Hematopoietic multipotent progenitor cell treated with erythropoietin and hydrocortisone succinate and interleukin-3 and kit ligand, for 17 days (in vitro differentiated cells): ENCODE measurements around the gene LRRC30.
"Not testable (repeated sequence)": the region's sequence is repeated elsewhere in the genome, so short reads cannot be mapped to it uniquely, and the experiment has no call there.

Experiments
- DNase-seq: peaks from one replicate; pipeline ENCODE4 v3.0.0-alpha.2; 2015; ENCODE audit warnings: low spot score

LRRC30 gene

GRCh38 chr18:7230626-7231349 is at the start of gene LRRC30:
Gene LRRC30, plus strand, starts transcription at chr18:7231089. Its CDS starts 50 bp downstream, at chr18:7231139.
- DNase-seq = no peak

DNA sequence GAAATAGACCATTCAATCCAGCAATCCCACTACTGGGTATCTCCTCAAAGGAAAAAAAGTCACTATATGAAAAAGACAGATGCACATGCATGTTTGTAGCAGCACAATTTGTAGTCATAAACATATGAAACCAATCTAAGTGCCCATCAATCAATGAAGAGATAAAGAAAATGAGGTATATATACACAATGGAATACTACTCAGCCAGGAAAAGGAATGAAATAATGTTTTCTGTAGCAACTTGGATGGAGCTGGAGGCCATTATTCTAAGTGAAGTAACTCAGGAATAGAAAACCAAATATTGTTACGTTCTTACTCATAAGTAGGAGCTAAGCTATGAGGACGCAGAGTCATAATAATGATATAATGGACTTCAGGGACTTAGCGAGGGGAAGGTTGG is 45.2 kb upstream of the LRRC30 start:
- DNase-seq = no peak

DNA sequence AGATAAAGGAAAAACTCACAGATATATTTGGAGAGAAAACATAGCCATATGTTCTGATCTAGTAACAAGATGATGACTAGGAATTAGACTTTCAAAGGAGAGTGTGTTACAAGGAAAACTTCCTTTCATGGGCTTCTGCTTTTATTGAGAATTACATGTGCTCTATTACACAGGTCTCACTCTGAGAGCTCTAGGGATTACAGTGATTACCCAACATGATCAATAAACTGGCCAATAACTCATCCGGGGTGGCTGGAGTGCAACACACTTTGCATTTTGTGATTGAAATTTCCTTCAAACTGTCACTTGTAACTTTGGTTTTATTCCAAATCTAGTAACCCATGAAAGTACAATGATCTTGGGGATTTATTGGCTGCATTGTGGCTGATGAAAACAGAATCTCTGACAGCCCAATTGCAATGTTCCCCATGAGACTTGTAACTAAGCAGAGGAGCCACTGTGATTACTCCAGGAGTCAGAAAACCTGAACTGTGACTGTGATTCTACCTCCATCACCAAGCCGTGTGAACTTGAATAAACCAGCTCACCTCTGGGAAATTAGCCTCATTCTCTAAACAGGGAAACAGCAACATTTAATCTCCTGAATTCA is 40.2 kb upstream of the LRRC30 start:
- no peak for DNase-seq

DNA sequence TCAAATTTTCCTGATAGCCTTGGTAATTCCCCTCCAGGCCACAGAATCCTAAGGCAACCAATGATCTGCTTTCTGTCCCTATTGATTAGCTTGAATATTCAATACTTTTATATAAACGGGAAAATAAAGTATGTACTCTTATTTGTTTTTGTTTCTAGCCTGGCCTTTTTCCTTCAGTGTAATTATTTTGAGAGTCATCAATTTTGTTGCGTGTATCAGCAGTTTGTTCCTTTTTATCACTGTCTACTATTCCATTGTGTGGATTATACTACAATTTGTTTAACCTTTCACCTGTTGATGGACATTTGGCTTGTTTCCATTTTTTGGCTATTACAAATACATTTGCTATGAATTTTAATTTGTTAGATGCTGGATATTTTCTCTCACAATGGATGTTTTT is 39.2 kb upstream of the LRRC30 start:
- DNase-seq = no peak

GRCh38 chr18:7195266-7195665 is 35.6 kb upstream of the LRRC30 start:
- DNase-seq = no peak

DNA sequence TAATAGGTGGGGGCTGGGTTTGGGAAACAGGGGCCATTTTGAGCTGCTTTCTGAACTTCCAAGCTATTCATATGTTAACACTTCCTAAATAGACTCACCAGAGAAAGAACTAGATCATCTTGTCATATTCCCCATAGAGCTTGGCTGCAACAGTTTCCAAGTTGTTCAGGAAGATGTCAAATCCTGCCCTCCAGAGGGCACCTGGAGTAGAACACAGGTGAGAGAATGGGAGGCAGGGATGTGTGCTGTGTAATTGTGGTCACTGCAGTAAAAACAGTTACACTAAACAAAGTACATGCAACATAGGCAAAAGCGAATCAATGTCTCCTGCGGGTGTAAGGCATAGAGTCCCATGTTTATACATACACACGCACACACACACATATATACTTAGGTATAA is 34.5 kb upstream of the LRRC30 start:
- no peak for DNase-seq

DNA sequence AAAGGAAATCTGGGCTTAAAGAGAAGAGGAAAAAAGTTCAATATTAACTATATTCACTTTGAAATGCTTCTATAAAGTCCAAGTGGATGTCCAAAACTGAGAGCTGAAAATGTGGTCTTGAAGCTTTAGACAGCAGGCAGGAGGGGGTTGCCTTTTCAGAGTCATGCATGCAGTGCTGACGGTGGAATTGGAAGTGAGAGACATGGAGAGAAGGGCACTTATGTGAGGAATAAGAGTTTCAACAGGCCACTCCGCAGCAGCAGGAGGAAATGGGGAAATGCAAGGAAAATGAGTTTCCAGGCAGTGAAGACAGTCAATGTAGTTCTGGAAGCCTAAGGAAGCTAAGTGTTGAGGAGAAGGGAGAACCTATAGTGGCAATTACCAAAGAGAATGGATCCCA is 33.0 kb upstream of the LRRC30 start:
- no peak for DNase-seq

GRCh38 chr18:7198326-7198725 is 32.6 kb upstream of the LRRC30 start:
- DNase-seq = no peak

- no peak for DNase-seq
Measured at GRCh38 chr18:7201096-7201495, 29.8 kb upstream of the LRRC30 start.

DNA sequence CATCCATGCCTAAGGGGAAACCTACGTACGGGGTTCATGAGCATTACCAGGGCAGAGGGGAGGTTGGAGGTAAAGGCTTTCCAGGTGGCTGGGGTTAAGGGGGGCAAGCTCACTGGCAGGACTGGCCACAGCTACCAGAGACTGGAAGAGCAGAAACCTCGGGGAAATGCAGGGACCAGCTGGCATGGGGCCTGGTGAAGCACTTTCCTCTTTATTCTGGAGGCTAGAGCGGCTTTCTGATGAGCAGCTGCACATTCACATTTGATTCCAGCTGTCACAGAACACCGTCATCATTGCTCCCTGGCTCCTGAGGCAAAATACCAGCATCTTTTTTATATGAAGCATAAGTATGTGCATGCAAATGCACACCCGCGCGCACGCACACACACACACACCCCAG is 28.7 kb upstream of the LRRC30 start:
- no peak for DNase-seq

GRCh38 chr18:7203601-7204000 is 27.3 kb upstream of the LRRC30 start:
- not testable (repeated sequence) for DNase-seq

GRCh38 chr18:7205346-7205745 is 25.5 kb upstream of the LRRC30 start:
- no peak for DNase-seq

- no peak for DNase-seq
Measured at GRCh38 chr18:7206217-7206616, 24.7 kb upstream of the LRRC30 start.

DNA sequence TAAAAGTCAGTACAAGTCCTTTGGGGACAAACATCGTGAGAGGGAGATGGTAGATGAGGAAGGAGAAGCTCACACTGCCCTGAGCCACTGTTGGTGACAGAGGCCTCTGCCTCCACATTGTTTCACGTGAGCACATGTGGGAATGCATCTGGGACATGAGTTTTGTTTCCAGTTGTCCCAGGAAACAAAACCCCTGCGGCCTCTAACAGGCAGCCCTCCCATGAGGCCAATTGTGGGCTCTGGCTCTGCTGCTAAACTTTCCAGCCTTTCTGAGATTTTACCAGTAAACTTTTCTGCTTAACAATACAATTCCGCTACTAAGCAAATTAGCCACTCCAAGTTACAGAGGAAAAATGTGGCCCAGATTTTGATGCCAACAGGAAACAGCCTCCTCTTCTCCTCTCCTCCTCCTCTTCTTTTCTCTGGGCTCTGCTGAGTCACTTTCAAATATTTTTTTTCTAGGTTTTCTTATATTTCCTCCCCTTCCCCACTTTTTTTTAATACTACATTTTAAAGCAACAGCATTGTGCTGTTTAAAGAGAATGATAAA is 23.4 kb upstream of the LRRC30 start:
- DNase-seq = no peak

GRCh38 chr18:7221424-7222155 is 9.3 kb upstream of the LRRC30 start:
- DNase-seq = no peak

DNA sequence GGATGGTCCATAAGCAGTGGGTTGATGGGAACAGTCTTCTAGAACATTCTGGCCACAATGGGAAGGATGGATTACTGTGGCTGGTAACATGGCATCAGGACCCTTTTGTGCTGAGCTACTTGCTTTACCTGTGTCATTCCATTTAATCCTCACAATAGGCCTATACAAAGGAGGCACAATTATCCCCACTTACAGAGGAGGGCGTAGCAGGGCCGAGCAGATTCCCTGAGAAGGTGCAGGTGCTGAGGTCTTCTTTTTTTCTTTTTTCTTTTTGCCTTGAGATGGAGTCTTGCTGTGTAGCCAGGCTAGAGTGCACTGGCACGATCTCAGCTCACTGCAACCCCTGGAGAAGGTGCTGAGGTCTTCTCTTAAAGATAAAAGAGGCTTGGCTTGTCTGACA is 6.7 kb upstream of the LRRC30 start:
- no peak for DNase-seq

DNA sequence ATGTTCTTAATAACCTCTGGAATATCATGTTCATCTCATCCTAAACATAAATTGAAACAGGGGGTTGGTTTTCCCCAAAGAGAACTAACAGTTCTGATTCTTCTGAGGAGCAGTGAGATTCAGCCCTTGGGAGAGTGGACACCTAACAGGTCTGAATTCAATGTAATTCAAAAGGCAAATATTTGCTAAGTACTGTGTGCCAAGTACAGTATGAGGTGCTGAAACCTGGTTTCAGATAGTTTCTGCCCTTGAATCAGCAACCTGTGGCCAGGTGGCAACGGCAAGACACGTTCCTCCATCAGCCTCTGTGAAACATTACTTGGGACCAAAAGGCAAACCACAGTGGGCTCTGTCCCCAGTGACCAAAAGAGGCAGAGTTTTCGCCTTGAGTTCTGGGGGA is 1.3 kb downstream of the LRRC30 start:
- DNase-seq = no peak

DNA sequence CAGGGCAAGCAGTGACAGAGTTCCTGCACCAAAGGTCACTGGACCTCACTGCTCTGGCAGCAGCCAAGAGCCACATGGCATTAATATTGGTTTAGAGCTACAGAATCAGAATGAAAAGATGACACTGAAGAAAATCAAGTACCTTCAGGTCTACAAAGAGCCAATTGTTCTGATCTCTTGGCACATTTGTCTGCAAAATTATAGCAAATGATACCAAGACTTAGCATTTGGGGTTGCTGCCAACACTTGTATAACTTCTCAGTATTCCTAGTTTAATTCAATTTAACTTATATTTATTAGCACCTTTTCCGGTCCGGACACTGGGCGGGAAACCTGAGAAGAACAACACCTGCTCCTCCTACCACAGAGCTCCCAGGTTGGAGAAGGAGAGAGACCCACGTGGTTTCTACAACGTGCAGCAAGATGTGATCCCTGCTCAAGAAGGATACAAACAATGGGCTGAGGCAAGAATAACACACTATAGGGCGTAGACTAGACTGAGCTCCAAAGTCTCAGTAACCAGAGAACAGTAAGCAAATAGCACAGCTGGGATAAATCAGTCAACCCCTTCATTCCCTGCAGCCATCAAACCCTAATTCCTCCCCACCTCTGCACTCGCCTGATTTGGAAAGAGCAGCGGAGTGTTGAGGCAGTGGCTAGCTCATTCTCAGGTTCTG is 2.4 kb downstream of the LRRC30 start:
- no peak for DNase-seq

DNA sequence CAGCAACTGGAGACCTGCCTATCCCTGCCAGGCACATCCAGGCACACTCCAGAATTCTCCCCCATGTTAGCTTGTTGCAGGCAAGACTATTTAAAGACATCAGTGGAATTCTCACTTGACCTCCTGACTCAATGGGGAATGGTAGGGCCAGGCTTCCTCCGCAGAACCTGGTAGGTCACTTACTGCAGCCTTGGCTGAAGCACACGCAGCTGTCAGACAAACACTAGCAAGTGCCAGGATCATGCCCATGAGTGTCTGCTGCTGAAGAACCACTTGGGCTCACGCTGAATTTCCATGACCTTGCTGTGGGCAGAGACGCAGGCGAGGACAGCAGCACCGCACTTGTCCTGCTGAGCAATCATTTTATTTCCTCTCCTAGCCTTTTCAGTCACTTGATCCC is 3.2 kb downstream of the LRRC30 start:
- DNase-seq = no peak

DNA sequence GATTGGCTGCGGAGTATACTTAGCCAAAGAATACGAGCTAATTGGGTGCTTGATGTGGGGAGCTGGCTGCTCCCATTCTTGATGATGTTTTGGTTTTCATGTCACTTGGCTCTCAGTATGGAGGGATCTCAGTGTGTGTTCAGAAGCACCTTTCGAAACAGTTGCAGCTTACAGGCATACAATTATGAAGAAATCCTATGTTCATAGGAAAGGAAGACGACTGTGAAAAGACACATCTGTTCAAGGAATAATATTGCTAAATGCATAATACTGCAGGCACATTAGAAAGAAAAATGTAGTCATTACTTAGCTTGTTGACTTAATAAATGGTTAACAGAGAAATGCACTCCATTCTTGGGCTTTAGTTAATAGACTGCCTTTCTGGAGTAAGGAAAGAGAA is 4.1 kb downstream of the LRRC30 start:
- DNase-seq = no peak

- no peak for DNase-seq
Measured at GRCh38 chr18:7236072-7236471, 5.2 kb downstream of the LRRC30 start.

DNA sequence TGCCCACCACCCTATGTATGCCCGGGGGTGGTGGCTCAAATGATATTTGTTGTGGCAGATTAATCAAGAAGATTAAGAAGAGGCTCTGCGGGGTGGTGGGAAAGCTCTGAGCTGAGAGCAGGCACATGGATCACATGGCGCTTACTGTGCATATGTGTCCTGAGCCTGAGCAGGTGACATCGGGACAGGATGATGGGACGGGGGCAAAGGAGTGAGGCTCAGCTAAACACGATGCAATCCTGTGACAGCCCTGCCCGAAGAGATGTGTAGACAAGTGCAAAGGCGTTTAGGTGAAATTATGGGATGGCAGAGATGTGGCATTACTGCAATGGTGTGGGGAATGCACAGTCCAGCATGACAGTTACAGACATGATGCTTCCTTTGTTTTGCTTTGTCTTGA is 6.0 kb downstream of the LRRC30 start:
- no peak for DNase-seq
